GM12875 (cell line): ENCODE data around the gene HNRNPA2B1.

Experiments used
- H3K4me3 ChIP-seq: one replicate; pipeline ENCODE4 v1.5.1; 2011; ENCODE audit warnings: low read depth, low read length, control low read depth
- CTCF ChIP-seq: IDR thresholded peaks from 2 replicates; pipeline ENCODE4 v1.5.1; 2011; ENCODE audit warnings: low read depth, mild to moderate bottlenecking, control low read depth, inconsistent platforms, low read length, moderate library complexity, borderline replicate concordance; ENCODE audit not compliant: insufficient read depth

The HNRNPA2B1 gene

GRCh38 chr7:26200444-26201246 is at the start of gene HNRNPA2B1:
HNRNPA2B1 (minus strand) TSS chr7:26200746; CDS start chr7:26200577, 169 bp downstream.
- no peak for TF ChIP-seq CTCF
- peak within 1 kb of the TSS; percentile 94 for H3K4me3 ChIP-seq

- no peak for TF ChIP-seq CTCF
- no peak overlapping the region for H3K4me3 ChIP-seq
These were observed 49.7 kb upstream of the HNRNPA2B1 start for GRCh38 chr7:26250239-26250638.

GRCh38 chr7:26245150-26245549 is 44.6 kb upstream of the HNRNPA2B1 start:
- no peak for TF ChIP-seq CTCF
- H3K4me3 ChIP-seq, result no peak overlapping the region

- H3K4me3 ChIP-seq, result no peak overlapping the region
- TF ChIP-seq CTCF, result no peak
These were observed 37.5 kb upstream of the HNRNPA2B1 start for GRCh38 chr7:26238032-26238431.

- TF ChIP-seq CTCF, result no peak
- H3K4me3 ChIP-seq, result no peak overlapping the region
These were observed 36.7 kb upstream of the HNRNPA2B1 start for GRCh38 chr7:26237035-26237807.

- no peak overlapping the region for H3K4me3 ChIP-seq
- no peak for TF ChIP-seq CTCF
These were observed 33.5 kb upstream of the HNRNPA2B1 start for GRCh38 chr7:26233902-26234511.

- no peak overlapping the region for H3K4me3 ChIP-seq
- TF ChIP-seq CTCF, result no peak
These were observed 27.4 kb upstream of the HNRNPA2B1 start for GRCh38 chr7:26227987-26228386.
